SK-N-DZ (cell line): ENCODE results near the gene FOXP1. TPM values are rescaled to one million over a fixed set of nuclear protein-coding genes. Genes with fewer than 3 reads are reported as not detected.

Experiments used
- DNase-seq: peaks from one replicate; pipeline ENCODE4 v3.0.0-alpha.2; 2015; ENCODE audit warnings: low spot score
- polyA plus RNA-seq, 2 experiments: library from polyadenylated mRNA; depleted of rRNA; stranded (reverse); fragments of >200 nt; gene quantifications; 2 replicates each; pipeline ENCODE4 v1.2.3, GENCODE V29; 2014

FOXP1 gene
- 5.9 and 6.7 TPM in 2 replicates for polyA plus RNA-seq (2014; cell fraction: cytosol; rRNA removed)
- 5.6 and 9.7 TPM in 2 replicates for polyA plus RNA-seq (2014; cell fraction: nucleus; rRNA removed)

DNA sequence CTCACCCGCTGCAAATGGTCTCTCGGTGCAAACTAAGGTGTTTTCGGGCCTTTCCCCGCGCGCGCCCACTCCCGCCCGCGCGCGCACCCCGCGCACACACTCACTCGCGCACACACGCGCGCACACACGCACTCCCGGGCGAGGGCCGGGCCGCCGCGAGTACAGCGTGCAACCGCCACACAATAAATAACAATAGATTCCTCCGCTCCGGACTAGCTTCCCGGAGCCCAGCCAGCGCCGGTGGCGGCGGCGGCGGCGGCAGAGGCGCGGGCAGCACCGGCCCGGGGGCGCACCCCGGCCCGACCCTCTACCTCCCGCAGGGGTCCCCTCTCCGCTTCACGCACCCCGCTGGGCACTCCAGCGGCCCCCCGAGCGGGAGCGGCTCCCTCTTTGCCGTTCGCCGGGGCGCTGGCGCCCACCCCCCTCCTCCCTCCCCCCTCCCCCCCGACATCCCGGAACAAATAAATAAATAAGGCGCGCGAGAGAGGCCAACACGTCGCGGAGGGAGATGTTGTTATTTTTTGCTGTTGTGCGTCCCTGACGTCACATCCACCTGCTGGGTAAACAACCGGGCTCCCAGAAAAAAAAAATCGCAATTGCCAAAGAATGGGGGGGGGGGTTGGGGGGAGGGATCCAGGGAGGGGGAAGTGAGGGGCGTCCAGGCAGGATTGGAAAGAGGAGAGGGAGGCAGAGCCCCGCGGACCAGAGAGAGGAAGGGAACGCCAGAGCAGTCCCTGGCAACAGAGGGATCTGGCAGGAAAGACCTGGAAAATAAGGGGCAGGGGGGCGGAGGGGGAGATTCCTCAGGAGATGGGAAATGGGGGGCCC lies at the start of gene FOXP1:
FOXP1 (minus strand) TSS at position 163 of the 828 bp plus-strand sequence. CDS start 385,347 bp downstream, outside the sequence.
- DNase-seq: peak; percentile 72

- no peak for DNase-seq
Observed at GRCh38 chr3:71629711-71630110, 46.2 kb upstream of the FOXP1 start.

GRCh38 chr3:71629289-71629688 lies 45.8 kb upstream of the FOXP1 start:
- DNase-seq: no peak

DNA sequence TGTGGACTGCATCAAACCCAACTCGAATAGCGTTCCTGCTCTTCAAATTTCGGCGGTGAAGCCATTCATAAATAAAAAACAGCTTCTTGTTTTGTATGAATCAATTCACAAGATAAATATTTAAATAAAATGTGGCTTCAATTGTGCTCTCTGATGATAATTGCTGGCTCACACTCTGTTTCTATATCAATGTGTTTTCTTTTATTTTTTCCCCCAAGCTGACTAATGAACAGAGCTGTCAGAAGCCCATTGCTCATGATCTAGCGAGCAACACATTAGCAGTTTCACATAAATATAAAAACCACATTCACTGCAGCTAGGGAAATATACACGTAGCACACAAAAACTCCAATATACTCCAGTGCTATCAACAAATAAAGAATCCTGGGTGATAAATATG lies 45.0 kb upstream of the FOXP1 start:
- no peak for DNase-seq

DNA sequence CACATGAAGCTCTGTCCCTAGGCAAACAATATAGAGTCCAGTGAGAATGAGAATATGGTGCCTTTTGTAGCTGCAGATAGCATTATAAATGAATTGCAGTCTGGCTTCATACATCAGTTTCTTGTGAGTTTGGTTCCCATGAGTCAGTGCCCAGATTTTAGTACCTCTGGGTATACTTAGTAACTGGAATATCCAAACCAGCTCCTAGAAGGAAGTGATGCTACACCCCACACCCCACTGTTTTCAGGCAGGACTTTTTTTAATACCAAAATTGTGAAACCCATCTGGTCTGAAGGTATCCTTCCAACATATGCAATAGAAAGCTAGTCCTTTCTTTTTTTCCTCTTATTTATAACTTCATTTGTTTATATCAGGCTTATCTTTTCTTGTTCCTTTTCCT lies 42.1 kb upstream of the FOXP1 start:
- no peak for DNase-seq

DNA sequence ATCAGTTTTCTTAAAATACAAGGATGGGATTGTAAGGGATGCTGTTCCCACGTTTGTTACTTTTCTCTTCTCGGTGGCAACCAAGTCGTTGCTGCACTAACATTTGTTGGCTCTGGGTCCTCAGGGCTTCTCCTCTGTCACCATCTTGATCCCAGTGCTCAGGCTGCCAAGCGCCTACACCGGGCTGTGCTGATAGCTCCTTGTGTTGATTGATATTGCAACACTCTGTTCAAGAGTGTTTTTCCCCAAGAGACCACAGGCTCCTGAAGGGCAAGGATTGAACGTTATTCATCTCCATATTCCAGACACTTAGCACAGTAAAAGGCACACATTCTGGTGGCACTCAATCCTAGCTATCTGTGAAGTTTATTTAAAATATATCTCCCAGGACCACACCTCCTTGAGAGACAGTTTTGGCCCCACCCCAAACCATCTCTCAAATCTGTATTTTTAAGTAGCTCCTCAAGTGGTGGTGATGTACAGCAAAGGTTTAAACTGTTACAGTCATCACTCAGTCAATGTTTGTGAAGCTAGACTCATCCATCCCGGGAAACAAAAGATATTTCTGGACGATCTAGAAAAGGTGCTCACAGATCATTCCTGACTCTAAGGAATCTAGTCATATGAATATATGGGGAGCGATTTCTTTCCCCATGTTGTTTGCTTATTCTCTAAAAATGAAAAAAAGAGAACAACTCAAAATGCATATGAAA lies 38.5 kb upstream of the FOXP1 start:
- DNase-seq: no peak

DNA sequence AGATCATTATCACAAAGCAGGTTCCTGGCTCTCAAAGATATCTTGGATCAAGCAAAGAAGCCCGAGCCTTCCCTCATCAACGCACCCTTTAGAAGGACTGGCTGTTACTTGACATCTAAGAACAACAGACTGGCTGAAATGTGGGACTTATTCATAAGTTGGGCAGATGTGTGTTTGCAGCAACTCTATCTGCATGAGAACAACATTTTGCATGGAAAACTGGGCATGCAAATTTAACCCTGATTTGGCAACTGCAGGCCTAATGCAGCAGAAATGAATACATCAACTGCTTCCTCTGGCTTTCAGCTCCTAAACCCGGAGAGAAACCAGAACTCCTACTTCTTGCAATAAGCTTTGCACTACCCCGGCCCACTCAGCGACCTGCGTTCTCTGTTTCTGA lies 35.0 kb upstream of the FOXP1 start:
- no peak for DNase-seq

DNA sequence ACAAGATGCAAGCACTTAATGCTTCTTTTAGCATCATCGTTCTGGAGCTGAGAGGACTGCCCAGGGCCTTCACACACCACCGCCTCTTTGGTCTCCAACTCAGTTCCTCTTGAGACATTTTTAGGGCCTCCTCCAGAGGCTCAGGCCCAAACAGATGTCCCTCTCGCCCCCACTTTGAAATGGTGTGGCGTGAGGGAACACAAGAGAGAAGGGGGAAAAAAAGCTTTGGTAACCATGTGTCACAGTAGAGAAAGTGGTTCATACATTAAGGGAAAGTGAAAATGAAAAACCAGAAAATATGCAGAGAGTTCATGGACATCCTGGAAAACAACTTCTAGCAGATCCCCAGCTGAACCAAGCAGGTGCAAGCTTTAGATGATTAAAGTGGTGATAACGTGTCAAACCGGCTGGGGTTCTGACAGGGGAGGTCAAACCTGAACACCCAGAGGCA lies 33.1 kb upstream of the FOXP1 start:
- no peak for DNase-seq

GRCh38 chr3:71614869-71615268 lies 31.3 kb upstream of the FOXP1 start:
- DNase-seq: no peak

GRCh38 chr3:71614426-71614825 lies 30.9 kb upstream of the FOXP1 start:
- no peak for DNase-seq

GRCh38 chr3:71611099-71611498 lies 27.6 kb upstream of the FOXP1 start:
- no peak for DNase-seq

DNA sequence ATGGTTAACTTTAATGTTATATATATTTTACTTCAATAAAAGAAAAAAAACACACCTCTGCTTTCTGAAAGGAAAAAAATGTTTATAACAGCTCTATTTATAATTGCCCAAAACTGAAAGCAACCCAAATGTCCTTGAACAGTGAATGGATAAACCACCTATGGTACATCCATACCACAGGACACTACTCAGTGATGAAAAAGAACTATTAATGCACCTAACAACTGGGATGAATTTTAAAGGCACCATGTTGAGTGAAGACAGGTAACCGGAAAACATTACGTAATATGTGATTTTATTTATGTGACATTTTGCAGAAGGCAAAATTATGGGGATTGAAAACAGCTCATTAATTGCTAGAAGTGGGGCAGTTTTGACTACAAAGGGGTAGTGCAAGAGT lies 23.8 kb upstream of the FOXP1 start:
- DNase-seq: no peak

DNA sequence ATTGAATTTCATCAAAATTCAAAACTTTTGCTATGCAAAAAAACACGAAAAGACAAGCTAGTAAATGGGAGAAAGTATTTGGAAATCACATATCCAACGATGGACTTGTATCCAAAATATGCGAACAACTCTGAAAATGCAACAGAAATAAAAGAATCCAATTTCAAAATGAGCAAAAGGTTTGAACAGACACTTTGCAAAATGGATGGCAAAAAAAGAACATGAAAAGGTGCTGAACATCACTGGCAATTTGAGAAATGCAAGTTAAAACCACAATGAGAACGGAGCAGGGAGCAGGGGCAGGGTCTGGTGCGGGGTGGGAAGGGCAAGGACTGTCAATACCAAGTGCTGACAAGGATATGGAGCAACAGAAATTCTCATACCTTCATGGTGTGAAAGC lies 23.1 kb upstream of the FOXP1 start:
- DNase-seq: no peak

GRCh38 chr3:71602256-71602655 lies 18.7 kb upstream of the FOXP1 start:
- DNase-seq: no peak

DNA sequence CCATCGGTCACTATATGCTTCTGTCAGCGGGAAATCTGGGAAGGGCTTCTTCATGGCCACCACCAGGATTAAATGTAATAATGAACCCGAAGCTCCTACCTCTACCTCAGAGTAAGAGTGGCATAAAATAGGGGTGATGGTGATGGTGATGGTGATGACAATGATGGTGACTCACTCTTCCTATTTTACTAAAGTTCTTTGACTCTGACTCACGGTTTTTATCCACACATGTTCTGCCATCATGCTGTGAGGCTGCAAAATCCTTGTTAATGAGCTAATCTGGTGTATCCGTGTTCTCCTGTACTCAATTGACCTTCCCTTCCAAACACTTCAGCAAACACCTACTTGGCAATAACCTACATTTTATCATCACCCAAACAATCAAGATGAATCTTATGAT lies 18.3 kb upstream of the FOXP1 start:
- no peak for DNase-seq

DNA sequence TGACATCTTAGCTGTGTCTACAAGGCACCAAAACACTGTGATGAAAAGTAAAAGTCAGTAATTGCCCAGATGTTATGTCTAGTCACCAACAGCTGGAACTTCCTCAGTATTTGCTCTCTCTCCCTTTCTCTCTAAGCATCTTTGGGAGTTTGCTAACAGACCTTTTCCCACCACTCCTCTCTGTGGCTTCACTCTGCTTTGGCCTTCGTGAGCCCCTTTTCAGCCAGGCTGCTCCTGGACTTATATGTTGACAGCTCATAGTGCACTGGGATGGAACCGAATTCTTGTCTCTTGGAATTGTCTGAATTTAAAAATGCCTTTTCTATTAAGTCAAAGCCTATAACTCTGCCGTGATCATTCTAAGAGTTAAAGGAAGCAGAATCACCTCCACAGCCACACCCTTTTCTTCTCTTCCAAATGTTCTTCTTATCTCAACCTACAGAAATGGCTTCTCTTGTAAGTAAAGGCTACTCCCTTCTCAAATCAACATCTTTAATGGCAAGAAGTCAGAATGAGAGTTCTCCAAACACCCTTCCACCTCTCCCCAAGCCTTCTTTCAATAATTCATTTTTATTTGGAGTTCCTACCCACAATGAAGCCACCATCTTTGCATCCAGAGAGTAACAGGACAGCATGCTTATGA lies 17.2 kb upstream of the FOXP1 start:
- no peak for DNase-seq

DNA sequence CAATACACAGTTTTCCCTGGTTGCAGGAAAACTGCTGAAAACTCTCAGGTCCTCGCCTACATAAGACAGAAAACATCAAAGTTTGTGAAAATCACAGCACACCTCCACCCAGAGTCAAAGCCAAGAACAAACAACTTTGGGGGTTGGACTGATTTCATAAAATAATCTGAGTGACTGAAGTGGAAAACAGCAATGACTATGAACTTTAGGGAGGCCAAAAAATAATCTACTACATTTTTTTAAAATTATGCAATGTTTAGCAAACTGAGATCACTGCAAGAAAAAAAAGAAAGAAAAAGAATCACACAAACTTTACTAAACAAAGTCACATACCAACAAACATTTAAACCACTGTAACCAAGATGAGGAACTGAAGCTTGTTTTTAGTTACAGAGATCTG lies 15.9 kb upstream of the FOXP1 start:
- DNase-seq: no peak

GRCh38 chr3:71598292-71598691 lies 14.8 kb upstream of the FOXP1 start:
- no peak for DNase-seq

- no peak for DNase-seq
Observed at GRCh38 chr3:71597286-71597685, 13.8 kb upstream of the FOXP1 start.

GRCh38 chr3:71593106-71593505 lies 9.6 kb upstream of the FOXP1 start:
- DNase-seq: no peak

DNA sequence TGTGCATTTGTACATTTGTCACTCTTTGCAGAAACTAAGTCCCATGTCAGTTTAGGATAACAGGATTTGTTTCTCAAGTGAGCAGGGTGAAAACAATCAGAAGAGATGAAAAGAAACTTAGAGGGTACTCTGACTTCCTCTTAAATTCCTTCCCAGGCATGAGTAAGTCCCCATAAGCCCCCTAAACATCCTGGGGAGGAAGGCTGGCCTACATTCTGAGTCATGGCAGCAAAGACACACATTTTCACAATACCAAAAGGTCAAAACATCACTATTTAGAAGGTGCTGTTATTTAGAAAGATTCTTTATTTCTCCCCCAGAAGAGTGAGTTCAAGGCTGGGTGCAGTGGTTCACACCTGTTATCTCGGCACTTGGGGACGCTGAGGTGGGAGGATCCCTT lies 7.6 kb upstream of the FOXP1 start:
- no peak for DNase-seq

DNA sequence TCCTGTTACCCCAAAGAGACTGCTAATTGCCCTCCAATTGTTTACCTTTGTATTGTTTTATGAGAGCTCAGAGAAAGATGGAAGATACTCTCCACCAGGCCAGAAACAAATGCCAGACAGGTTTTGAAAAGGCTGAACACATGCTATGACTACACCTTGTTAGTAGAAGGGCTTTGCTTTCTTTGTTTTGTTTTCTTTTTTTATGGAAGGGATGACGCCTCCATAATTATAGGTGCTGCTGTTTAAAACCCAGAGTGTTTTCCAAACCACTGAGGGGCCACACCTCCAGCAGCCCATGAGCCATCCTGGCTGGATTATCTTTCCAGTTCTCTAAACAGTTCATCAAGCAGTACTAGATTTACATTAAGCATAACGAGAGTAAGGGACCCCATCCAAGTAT lies 5.6 kb upstream of the FOXP1 start:
- DNase-seq: no peak
